Stimulated activated CD8-positive, alpha-beta memory T cell treated with anti-CD3 and anti-CD28 coated beads, Interleukin-15, amount 100 ng/mL, for 48 hours (primary cell): ENCODE measurements around the gene RBFOX1.

Source experiments
- DNase-seq, 2 donors: peaks; one replicate each; pipeline ENCODE4 v3.0.0-alpha.2; 2020; ENCODE audit warnings: low read depth in 2 of 2

The RBFOX1 gene

GRCh38 chr16:7332611-7333010 lies at the start of gene RBFOX1:
RBFOX1 (plus strand) TSS chr16:7332845.
- DNase-seq, result no peak

DNA sequence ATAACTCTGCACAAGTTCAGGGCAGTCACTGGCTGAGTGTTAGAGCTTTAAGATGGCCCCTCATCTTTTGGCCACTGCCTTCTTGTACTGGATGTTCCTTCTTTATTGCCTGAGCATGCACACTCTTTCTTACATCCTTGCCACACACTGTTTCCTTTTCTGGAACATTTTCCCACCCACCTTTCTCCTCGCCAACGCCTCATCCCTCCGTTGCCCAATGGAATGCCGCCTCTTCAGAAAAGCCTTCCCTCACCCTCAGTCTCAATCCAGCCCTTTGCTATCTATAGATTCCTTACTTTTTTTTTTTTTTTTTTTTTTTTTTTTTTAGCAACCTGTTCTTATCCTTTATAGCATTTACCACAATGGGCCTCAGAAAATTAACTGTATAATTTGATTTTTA lies 47.9 kb upstream of the RBFOX1 start:
- DNase-seq, result no peak

GRCh38 chr16:7285520-7285919 lies 47.1 kb upstream of the RBFOX1 start:
- DNase-seq, result no peak

DNA sequence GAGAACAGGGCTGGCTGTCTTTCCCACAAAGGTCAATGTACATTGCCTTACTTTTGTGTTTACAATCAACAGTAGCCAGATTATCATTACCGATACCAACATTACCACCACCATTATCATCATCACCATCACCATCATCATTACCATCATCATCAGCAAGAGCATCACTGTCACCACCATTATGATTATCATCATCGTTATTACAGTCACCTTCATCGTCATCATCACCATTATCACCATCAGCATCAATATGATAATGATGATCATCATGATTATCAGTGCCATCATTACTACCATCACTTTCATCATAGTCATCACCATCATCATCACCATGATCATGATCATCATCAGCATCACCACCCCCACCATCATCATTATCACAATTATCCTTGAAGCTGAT lies 43.3 kb upstream of the RBFOX1 start:
- no peak for DNase-seq

GRCh38 chr16:7290682-7291081 lies 42.0 kb upstream of the RBFOX1 start:
- DNase-seq, result no peak

- DNase-seq, result no peak
These were observed 38.6 kb upstream of the RBFOX1 start for GRCh38 chr16:7294020-7294419.

- no peak for DNase-seq
These were observed 29.5 kb upstream of the RBFOX1 start for GRCh38 chr16:7303052-7303610.

GRCh38 chr16:7303660-7304200 lies 28.9 kb upstream of the RBFOX1 start:
- no peak for DNase-seq

- no peak for DNase-seq
These were observed 28.4 kb upstream of the RBFOX1 start for GRCh38 chr16:7304279-7304678.

GRCh38 chr16:7304958-7305357 lies 27.7 kb upstream of the RBFOX1 start:
- DNase-seq, result no peak

- no peak for DNase-seq
These were observed 19.5 kb upstream of the RBFOX1 start for GRCh38 chr16:7313170-7313569.

DNA sequence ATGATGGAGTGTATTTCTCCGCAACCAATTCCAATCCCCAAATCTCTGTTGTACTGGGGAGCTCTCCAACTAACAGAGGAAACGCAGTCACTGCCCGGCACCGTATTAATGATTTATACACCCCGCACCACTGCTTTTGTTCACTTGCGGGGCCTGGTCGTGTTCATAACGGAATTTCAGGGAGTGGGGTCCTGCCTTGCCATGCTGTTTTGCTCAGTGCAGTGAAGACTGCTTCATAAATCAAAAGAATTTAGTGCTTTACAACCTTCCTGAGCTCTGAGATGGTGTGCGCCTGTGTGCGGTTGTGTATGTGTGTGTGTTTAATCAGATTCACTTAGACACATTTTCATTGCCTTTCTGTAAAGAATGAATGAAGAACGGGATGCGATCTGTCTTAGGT lies 18.5 kb upstream of the RBFOX1 start:
- DNase-seq, result no peak

- DNase-seq, result no peak
These were observed 16.8 kb upstream of the RBFOX1 start for GRCh38 chr16:7315813-7316212.

DNA sequence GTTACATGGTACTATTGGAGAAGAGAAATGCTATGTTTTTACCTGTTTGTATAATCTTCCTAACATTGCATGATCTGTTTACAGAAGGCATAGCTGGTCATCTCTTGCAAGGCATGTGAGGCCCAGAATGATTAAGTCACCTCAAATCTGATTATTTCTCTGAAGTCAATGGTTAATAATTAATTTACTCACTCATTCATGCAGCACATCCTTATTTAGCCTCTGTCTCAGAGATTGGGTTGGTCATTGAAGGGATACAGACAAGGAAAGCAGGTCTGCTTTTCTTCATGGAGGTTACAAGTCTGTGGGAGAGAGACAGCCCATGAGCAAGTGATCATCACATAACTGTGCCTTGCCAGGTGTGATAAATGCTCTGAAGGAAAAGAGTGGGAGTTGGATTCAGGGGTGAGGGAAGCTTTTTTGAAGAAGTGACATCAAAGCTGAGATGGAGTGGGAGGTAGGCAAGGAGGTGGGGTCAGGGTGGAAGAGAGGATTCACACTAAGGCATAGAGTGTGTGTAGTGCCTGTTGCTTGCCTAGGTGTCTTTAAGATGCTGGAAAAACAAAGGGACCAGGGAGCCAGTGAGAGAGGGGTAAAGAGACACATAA lies 16.3 kb upstream of the RBFOX1 start:
- no peak for DNase-seq

DNA sequence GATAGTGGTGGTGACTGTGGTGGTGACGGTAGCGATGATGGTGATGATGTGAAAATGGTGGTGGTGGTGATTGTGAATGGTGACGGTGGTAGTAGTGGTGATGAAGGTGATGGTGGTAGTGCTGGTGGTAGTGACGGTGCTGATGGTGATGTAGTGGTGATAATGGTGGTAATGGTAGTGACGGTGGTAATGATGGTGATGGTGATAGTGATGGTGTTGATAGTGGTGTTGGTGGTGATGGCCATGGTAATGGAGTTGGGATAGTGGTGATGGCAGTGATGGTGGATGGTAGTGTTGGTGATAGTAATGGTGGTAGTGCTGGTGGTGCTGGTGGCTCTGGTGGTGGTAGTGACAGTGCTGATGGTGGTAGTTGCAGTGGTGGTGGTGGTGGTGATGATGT lies 14.7 kb upstream of the RBFOX1 start:
- no peak for DNase-seq

DNA sequence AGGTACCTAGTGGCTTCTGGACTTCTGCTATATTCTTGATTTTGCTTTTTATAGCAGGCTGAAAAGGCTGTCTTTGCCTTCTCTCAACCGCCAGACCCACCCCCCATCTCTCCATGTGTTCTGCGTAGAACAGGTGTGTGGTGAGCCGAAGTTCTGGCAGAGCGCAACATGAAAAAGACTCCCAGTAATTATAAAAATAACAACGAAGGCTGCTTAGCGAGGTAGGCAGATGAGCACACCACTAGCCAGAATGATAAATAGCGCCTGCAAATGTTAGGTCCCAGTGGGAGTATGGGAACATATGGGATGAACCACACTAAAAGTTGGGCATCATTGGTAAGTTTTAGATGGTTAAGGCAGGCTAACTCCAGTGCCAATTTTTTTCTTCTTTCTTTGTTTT lies 14.0 kb upstream of the RBFOX1 start:
- no peak for DNase-seq

GRCh38 chr16:7319514-7319913 lies 13.1 kb upstream of the RBFOX1 start:
- no peak for DNase-seq

GRCh38 chr16:7321661-7322060 lies 11.0 kb upstream of the RBFOX1 start:
- no peak for DNase-seq

- no peak for DNase-seq
These were observed 8.3 kb upstream of the RBFOX1 start for GRCh38 chr16:7324321-7324720.

- no peak for DNase-seq
These were observed 6.8 kb upstream of the RBFOX1 start for GRCh38 chr16:7325834-7326233.

DNA sequence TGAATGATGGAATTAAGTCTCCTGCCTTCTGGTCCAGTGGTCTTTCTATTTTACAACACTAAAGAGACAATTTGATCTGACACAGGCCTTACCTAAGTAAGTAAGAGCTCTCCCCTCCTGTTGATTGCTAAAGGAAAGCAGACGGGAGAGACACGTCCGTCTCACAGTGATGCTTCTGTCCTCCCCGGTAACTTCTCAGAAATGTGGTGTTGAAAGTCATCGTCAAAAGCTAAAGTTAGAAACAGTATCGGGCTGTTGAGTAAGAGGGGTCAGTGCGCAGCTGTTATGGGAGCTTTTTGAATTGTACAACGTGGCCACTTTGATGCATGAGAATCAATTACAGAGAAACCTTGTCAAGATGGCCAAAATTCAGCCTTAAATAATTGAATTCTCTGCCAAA lies 1.9 kb upstream of the RBFOX1 start:
- no peak for DNase-seq

DNA sequence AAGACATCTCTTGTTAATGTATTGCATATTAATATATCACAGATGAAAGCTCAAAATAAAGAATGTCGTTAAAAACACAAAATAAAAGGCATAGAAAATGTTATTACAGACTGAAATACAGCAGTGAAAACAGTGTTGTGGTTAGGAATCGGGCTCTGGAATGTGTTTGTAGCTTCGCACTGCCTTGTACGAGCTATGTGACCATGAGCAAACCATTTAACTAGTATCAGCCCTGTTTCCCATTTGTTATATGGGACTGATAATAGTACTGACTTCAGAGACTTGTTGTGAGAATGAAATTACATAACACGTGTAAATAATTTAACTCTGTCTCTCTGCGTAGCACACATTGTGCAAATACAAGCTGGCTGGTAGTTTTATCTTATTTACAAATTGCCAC lies 648 bp upstream of the RBFOX1 start:
- no peak for DNase-seq

- DNase-seq, result no peak
These were observed 608 bp downstream of the RBFOX1 start for GRCh38 chr16:7333180-7333725.
